HUES64 (cell line): ENCODE results near the gene TOLLIP.
A peak's percentile ranks its signal among the peaks of the same experiment; 100 is the strongest.

ENCODE experiments used
- H3K27ac ChIP-seq: 2 replicates; pipeline ENCODE4 v1.7.0; 2013; ENCODE audit warnings: low read depth, low read length, inconsistent platforms
- H3K27me3 ChIP-seq: 2 replicates; pipeline ENCODE4 v1.6.1; 2013; ENCODE audit warnings: mild to moderate bottlenecking, low read length; ENCODE audit not compliant: insufficient read depth
- H3K36me3 ChIP-seq: 2 replicates; pipeline ENCODE4 v1.6.1; 2013; ENCODE audit warnings: mild to moderate bottlenecking, low read length; ENCODE audit not compliant: insufficient read depth
- H3K4me1 ChIP-seq: 2 replicates; pipeline ENCODE4 v1.6.1; 2013; ENCODE audit warnings: mild to moderate bottlenecking, low read length, moderate library complexity; ENCODE audit not compliant: insufficient read depth
- H3K4me3 ChIP-seq: 2 replicates; pipeline ENCODE4 v1.5.1; 2013; ENCODE audit warnings: mild to moderate bottlenecking, low read length, moderate library complexity
- H3K9ac ChIP-seq: 2 replicates; pipeline ENCODE4 v1.6.1; 2013; ENCODE audit warnings: mild to moderate bottlenecking, low read depth, low read length
- H3K9me3 ChIP-seq: 2 replicates; pipeline ENCODE4 v1.6.1; 2013; ENCODE audit warnings: low read depth, low read length; ENCODE audit not compliant: insufficient read depth
- WGBS: fragments of 150-250, 120-280 bp; methylation state at CpG from one replicate; pipeline ENCODE4 v1.1.7; 2013; ENCODE audit warnings: missing lambda C conversion rate; 5-methylcytosine and 5-hydroxymethylcytosine counted together

The TOLLIP gene

GRCh38 chr11:1333091-1333772 is 23.8 kb upstream of the TOLLIP start:
- peaks cover 4% of the 10 kb centered on the region; the same call in 1 of the 2 replicates for H3K4me1 ChIP-seq
- H3K27ac ChIP-seq = no peak overlapping the region
- WGBS = 91% methylated on average over 10 of the region's 10 CpGs

GRCh38 chr11:1330473-1330872 is 21.0 kb upstream of the TOLLIP start:
- Histone ChIP-seq H3K4me1 (no peaks in the 10 kb centered on the region), H3K27ac (no peak overlapping the region), H3K27me3 (peaks cover 10% of the 10 kb centered on the region), H3K4me3 (no peak overlapping the region), H3K36me3 (no peaks in the 10 kb centered on the region), H3K9ac (no peak overlapping the region), H3K9me3 (peaks cover 32% of the 10 kb centered on the region)
- WGBS = 91% methylated on average over 6 of the region's 6 CpGs

More at GRCh38 chr11:1333091-1333772, 23.8 kb upstream of the TOLLIP start:
- peaks cover 19% of the 10 kb centered on the region for H3K9me3 ChIP-seq
- H3K9ac ChIP-seq = no peak overlapping the region
- H3K27me3 ChIP-seq = peaks cover 34% of the 10 kb centered on the region
- H3K36me3 ChIP-seq = no peaks in the 10 kb centered on the region
- no peak overlapping the region for H3K4me3 ChIP-seq

- H3K27ac ChIP-seq = no peak overlapping the region
- H3K9ac ChIP-seq = no peak overlapping the region
- H3K9me3 ChIP-seq = peaks cover 22% of the 10 kb centered on the region; the same call in 1 of the 2 replicates
- 0 out of 2 replicates have a peak, but pooled peaks cover 5% of the 10 kb centered on the region for H3K27me3 ChIP-seq
- H3K4me3 ChIP-seq = no peak overlapping the region
- no peaks in the 10 kb centered on the region for H3K36me3 ChIP-seq
- H3K4me1 ChIP-seq = no peaks in the 10 kb centered on the region
- 87% methylated on average over 4 of the region's 4 CpGs for WGBS
Observed at GRCh38 chr11:1327064-1327460, 17.6 kb upstream of the TOLLIP start.

- 0 out of 2 replicates have a peak, but pooled peaks cover 5% of the 10 kb centered on the region for H3K27me3 ChIP-seq
- H3K9ac ChIP-seq = no peak overlapping the region
- no peak overlapping the region for H3K27ac ChIP-seq
- 95% methylated on average over 11 of the region's 11 CpGs for WGBS
- peaks cover 22% of the 10 kb centered on the region; the same call in 1 of the 2 replicates for H3K9me3 ChIP-seq
- H3K36me3 ChIP-seq = no peaks in the 10 kb centered on the region
- no peaks in the 10 kb centered on the region for H3K4me1 ChIP-seq
- H3K4me3 ChIP-seq = no peak overlapping the region
Observed at GRCh38 chr11:1326435-1327063, 17.1 kb upstream of the TOLLIP start.

DNA sequence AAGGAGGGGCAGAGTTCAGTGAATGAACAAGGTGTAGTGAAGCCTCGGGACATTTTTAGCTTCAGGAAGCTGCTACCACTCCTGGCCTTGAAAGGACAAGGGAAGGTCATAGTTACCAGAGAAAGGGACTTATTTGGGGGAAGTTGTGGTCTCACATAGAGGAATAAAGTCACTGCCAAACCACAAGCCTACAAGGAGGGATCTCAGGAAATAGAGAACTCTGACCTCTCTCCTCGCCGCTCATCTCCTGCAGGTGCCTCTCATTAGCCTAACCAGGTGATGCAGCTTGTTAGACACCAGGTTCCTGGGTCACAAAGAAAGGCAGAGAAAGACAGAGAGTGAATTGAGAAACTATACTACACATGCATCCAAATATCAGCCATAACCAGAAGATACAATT is 14.3 kb upstream of the TOLLIP start:
- no peak overlapping the region for H3K9ac ChIP-seq
- no peaks in the 10 kb centered on the region for H3K36me3 ChIP-seq
- peaks cover 25% of the 10 kb centered on the region; the same call in 1 of the 2 replicates for H3K9me3 ChIP-seq
- H3K4me3 ChIP-seq = no peak overlapping the region
- H3K27ac ChIP-seq = no peak overlapping the region
- no peaks in the 10 kb centered on the region for H3K4me1 ChIP-seq
- 94% methylated on average over 3 of the region's 3 CpGs for WGBS
- 0 out of 2 replicates have a peak, but pooled peaks cover 5% of the 10 kb centered on the region for H3K27me3 ChIP-seq

DNA sequence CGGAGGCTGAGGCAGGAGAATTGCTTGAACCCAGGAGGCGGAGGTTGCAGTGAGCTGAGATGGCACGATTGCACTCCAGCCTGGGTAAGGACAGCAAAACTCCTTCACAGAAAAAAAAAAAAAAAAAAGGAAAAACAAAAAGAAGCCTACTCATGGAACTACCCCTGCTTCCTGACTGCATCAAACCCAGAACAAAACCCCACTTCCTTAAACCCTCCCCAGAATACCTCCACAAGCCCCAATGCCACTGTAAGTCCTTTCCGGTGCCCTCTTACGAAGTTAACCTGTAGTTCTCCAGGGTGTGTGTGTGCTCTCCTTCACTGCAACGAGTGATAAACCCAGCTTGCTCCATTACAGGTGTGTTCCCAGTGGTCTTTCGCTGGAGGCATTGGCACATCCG is 8.6 kb upstream of the TOLLIP start:
- WGBS = 95% methylated on average over 8 of the region's 8 CpGs
- Histone ChIP-seq H3K9ac (no peak overlapping the region), H3K27ac (no peak overlapping the region), H3K36me3 (no peaks in the 10 kb centered on the region), H3K9me3 (0 out of 2 replicates have a peak, but pooled peaks cover 6% of the 10 kb centered on the region), H3K4me1 (no peaks in the 10 kb centered on the region), H3K27me3 (no peaks in the 10 kb centered on the region), H3K4me3 (no peak overlapping the region)

DNA sequence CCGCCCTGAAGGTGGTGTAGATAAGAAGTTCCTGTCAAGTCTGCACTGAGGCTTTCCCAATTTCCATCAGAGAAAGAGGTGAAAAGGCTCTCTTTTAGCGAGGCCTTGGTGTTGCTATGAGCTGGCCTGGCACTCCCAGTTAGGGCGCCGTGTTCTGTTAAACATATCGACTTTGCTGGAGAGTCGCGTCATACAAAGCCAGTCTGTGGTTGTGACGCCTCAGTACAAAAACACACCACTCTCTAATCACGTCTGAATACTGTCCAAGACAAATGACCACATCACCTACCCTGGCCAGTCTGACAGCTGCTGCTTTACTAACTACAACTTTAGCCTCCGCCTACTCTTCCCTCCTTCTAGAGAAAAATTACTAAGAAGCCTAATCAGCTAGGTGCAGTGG is 8.0 kb upstream of the TOLLIP start:
- H3K9me3 ChIP-seq = 0 out of 2 replicates have a peak, but pooled peaks cover 8% of the 10 kb centered on the region
- 96% methylated on average over 10 of the region's 10 CpGs for WGBS
- no peak overlapping the region for H3K9ac ChIP-seq
- H3K4me1 ChIP-seq = no peaks in the 10 kb centered on the region
- H3K27ac ChIP-seq = no peak overlapping the region
- no peak overlapping the region for H3K4me3 ChIP-seq
- no peaks in the 10 kb centered on the region for H3K36me3 ChIP-seq
- no peaks in the 10 kb centered on the region for H3K27me3 ChIP-seq

DNA sequence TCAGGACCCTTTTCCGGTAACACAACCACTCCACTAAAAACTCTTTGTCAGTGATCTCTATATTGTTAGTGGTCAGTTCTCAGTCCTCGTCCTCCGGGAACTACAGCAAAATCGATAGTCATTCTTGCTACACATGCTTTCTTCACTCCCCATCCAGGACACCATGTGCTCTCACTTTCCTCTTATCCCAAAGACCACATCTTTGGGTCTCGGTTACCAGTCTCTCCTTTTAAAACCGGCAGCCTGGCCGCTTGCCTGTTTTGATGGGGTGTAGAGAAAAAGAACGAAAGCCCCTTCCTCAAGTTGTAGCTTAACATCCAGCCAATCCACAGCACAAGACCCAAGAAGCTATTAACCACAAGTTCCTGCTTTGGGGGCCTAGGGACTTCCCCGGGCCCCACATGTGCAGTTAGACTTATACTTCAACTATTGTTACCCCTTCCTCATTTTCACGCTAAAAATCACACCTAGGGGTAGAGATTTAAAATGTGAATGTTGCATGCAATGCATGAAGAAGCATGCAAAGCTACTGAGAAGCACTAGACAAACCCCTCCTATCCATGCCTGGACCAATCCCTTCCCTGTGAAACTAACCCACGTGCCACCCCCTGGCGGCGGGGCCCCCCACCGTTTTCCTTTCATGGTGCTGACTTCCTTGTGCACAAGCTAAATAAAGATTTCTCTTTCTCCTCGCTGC is 1.5 kb upstream of the TOLLIP start:
- Histone ChIP-seq H3K9me3 (peaks cover 13% of the 10 kb centered on the region; the same call in 1 of the 2 replicates), H3K36me3 (no peaks in the 10 kb centered on the region), H3K9ac (no peak overlapping the region), H3K4me1 (peaks cover 5% of the 10 kb centered on the region; the same call in 1 of the 2 replicates), H3K27me3 (no peaks in the 10 kb centered on the region), H3K4me3 (peak overlapping the region; percentile 64; the same call in 1 of the 2 replicates), H3K27ac (no peak overlapping the region)
- 87% methylated on average over 12 of the region's 15 CpGs for WGBS

GRCh38 chr11:1310318-1310687 is 871 bp upstream of the TOLLIP start:
- no peaks in the 10 kb centered on the region for H3K27me3 ChIP-seq
- 85% methylated on average over 18 of the region's 18 CpGs for WGBS
- H3K27ac ChIP-seq = no peak overlapping the region
- peak overlapping the region; percentile 64 for H3K4me3 ChIP-seq
- H3K9me3 ChIP-seq = peaks cover 13% of the 10 kb centered on the region; the same call in 1 of the 2 replicates
- H3K36me3 ChIP-seq = peaks cover 2% of the 10 kb centered on the region; the same call in 1 of the 2 replicates
- H3K9ac ChIP-seq = peak overlapping the region; percentile 80
- peaks cover 5% of the 10 kb centered on the region; the same call in 1 of the 2 replicates for H3K4me1 ChIP-seq

- Histone ChIP-seq H3K27me3 (no peaks in the 10 kb centered on the region), H3K27ac (no peak overlapping the region), H3K9ac (peak overlapping the region; percentile 57), H3K4me1 (peaks cover 5% of the 10 kb centered on the region; the same call in 1 of the 2 replicates), H3K4me3 (peak overlapping the region; percentile 64), H3K9me3 (peaks cover 13% of the 10 kb centered on the region; the same call in 1 of the 2 replicates), H3K36me3 (peaks cover 4% of the 10 kb centered on the region; the same call in 1 of the 2 replicates)
- 5% methylated on average over 58 of the region's 58 CpGs for WGBS
Observed at GRCh38 chr11:1308743-1309497, 512 bp downstream of the TOLLIP start.
